BJ (cell line): ENCODE data around the gene ELOVL6. TPM values are rescaled to one million over a fixed set of nuclear protein-coding genes. Genes with fewer than 3 reads are reported as not detected.
"Not testable (repeated sequence)": the region's sequence is repeated elsewhere in the genome, so short reads cannot be mapped to it uniquely, and the experiment has no call there.

Experiments
- CTCF ChIA-PET: fragments of 350-600 bp; formaldehyde crosslinking; extraction: SDS; loops from one replicate; lab custom pipeline; 2021; ENCODE audit warnings: antibody characterized with exemption, inconsistent platforms; lab: Yijun Ruan, JAX
- POLR2A ChIA-PET: fragments of 300-600 bp; sonication (Branson Sonifier 250); formaldehyde crosslinking; extraction: SDS; loops from one replicate; lab custom pipeline; 2021; ENCODE audit warnings: antibody characterized with exemption; lab: Charles Lee
- DNase-seq: peaks from one replicate; pipeline ENCODE4 v3.0.0-alpha.2; 2011; ENCODE audit warnings: low read depth
- H3K27me3 ChIP-seq: 2 replicates; pipeline ENCODE4 v1.6.0; 2011; ENCODE audit warnings: low read length; ENCODE audit not compliant: control insufficient read depth, insufficient read depth
- H3K36me3 ChIP-seq: 2 replicates; pipeline ENCODE4 v1.5.1; 2011; ENCODE audit warnings: low read length; ENCODE audit not compliant: control insufficient read depth, insufficient read depth
- H3K4me3 ChIP-seq: 2 replicates; pipeline ENCODE4 v1.5.1; 2011; ENCODE audit warnings: low read depth, mild to moderate bottlenecking, control low read depth, low read length
- polyA plus RNA-seq: library from polyadenylated mRNA; depleted of rRNA; stranded (reverse); fragments of >200 nt; gene quantifications from 2 replicates; pipeline ENCODE4 v1.2.3, GENCODE V29; 2011
- TF ChIP-seq, protein P1 (sequence below): IDR thresholded peaks from 2 replicates; pipeline ENCODE4 v1.5.1; 2011; ENCODE audit warnings: low read depth, mild to moderate bottlenecking, control low read depth, inconsistent platforms, low read length, moderate library complexity; ENCODE audit not compliant: insufficient read depth

Gene ELOVL6
- polyA plus RNA-seq, 1 experiment: 7.6 TPM

DNA sequence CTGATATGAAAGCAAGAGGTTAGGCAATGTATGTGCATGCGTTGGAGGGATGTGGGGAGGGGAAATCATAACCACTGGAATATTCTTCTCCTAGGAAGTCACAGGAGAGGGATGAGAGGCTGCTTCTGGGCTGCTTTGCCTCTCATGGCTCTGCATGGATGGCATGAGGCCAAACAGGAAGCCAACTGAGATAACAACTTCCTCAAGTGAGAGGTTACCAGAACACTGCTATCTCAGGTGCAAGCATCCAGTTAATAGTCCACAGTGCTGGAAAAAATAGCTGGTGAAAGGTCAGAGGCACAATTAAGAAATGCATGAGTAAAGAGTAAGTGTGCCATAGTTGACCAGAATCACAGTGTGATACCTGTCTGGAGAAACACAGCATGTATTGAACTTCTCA, 113.3 kb downstream of the ELOVL6 start:
- H3K36me3 ChIP-seq: no peaks in the 10 kb centered on the region
- ChIA-PET POLR2A (no interaction called here), CTCF (no interaction called here)
- no peak for DNase-seq
- no peak overlapping the region for H3K4me3 ChIP-seq
- no peaks in the 10 kb centered on the region for H3K27me3 ChIP-seq
- TF ChIP-seq, protein P1, sequence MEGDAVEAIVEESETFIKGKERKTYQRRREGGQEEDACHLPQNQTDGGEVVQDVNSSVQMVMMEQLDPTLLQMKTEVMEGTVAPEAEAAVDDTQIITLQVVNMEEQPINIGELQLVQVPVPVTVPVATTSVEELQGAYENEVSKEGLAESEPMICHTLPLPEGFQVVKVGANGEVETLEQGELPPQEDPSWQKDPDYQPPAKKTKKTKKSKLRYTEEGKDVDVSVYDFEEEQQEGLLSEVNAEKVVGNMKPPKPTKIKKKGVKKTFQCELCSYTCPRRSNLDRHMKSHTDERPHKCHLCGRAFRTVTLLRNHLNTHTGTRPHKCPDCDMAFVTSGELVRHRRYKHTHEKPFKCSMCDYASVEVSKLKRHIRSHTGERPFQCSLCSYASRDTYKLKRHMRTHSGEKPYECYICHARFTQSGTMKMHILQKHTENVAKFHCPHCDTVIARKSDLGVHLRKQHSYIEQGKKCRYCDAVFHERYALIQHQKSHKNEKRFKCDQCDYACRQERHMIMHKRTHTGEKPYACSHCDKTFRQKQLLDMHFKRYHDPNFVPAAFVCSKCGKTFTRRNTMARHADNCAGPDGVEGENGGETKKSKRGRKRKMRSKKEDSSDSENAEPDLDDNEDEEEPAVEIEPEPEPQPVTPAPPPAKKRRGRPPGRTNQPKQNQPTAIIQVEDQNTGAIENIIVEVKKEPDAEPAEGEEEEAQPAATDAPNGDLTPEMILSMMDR: no peak

DNA sequence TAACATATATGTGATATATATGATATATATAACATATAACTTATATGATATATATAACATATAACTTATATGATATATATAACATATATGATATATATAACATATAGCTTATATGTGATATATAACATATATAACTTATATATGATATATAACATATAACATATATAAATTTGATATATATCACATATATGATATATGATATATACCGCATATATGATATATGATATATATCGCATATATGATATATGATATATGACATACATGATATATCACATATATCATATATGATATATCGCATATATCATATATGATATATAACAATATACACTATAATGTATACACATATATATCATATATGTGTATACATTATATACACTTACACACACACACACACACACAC, 114.3 kb downstream of the ELOVL6 start:
- no peak for DNase-seq
- ChIA-PET CTCF (no interaction called here), POLR2A (no interaction called here)
- H3K4me3 ChIP-seq: no peak overlapping the region
- no peaks in the 10 kb centered on the region for H3K36me3 ChIP-seq
- no peaks in the 10 kb centered on the region for H3K27me3 ChIP-seq
- TF ChIP-seq, protein P1: no peak

DNA sequence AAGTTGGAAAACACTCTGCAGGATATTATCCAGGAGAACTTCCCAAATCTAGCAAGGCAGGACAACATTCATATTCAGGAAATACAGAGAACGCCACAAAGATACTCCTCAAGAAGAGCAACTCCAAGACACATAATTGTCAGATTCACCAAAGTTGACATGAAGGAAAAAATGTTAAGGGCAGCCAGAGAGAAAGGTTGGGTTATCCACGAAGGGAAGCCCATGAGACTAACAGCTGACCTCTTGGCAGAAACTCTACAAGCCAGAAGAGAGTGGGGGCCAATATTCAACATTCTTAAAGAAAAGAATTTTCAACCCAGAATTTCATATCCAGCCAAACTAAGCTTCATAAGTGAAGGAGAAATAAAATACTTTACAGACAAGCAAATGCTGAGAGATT, 120.3 kb downstream of the ELOVL6 start:
- DNase-seq, H3K4me3 ChIP-seq, CTCF ChIA-PET, POLR2A ChIA-PET, H3K27me3 ChIP-seq, H3K36me3 ChIP-seq: not testable (repeated sequence)

DNA sequence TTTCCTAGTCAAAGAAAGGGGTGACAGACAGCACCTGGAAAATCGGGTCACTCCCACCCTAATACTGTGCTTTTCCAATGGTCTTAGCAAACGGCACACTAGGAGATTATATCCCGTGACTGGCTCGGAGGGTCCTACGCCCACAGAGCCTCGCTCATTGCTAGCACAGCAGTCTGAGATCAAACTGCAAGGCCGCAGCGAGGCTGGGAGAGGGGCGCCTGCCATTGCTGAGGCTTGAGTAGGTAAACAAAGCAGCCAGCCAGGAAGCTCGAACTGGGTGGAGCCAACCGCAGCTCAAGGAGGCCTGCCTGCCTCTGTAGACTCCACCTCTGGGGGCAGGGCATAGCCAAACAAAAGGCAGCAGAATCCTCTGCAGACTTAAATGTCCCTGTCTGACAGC, 121.6 kb downstream of the ELOVL6 start:
- H3K27me3 ChIP-seq, H3K36me3 ChIP-seq, POLR2A ChIA-PET, H3K4me3 ChIP-seq, DNase-seq, CTCF ChIA-PET: not testable (repeated sequence)

DNA sequence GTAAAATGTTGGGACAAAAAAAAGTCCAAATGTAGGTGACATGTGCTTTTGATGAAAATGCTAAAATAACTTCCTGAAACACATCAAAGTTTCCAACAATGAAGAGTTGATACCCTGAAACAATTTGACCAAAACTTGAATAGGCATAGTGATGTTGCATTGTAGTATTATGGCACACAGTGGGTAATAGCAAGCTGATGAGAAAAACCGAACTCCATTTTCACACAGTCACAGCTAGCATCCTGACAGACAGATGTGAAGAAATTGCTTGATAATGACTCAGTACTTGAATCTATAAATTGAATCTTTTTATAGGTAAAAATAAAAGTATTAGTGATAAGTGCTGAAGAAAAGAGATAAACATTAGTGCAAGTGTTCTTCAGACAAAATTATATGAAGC, 122.5 kb downstream of the ELOVL6 start:
- CTCF ChIA-PET: no interaction called here

DNA sequence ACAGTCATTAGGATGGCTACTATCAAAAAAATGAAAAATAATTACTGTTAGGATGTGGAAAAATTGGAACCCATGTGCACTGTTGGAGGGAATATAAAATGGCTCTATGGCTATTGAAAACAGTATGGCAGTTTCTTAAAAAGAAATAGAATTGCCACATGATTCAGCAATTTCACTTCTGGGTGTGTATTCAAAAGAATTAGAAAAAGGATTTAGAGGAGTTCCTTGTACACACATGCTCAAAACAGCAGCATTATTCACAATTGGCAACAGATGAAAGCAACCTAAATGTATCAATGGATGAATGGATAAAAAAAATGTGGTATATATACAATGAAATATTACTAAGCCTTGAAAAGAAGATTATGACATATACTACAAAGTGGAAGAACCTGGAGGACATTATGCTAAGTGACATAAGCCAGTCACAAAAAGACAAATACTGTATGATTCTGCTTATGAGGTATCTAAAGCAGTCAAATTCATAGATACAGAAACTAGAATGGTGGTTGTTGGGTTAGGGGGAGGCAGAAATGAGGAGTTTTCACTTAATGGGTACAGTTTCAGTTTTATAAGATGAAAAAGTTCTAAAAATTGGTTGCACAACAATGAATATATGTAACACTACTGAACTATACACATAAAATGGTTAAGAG, 123.2 kb downstream of the ELOVL6 start:
- POLR2A ChIA-PET: no interaction called here
- DNase-seq: no peak
- Histone ChIP-seq H3K4me3 (no peak overlapping the region), H3K27me3 (no peaks in the 10 kb centered on the region), H3K36me3 (no peaks in the 10 kb centered on the region)
- TF ChIP-seq, protein P1: no peak
- CTCF ChIA-PET: no interaction called here

More for the DNA sequence above, 122.5 kb downstream of the ELOVL6 start:
- DNase-seq: no peak
- TF ChIP-seq, protein P1: no peak
- Histone ChIP-seq H3K4me3 (no peak overlapping the region), H3K36me3 (no peaks in the 10 kb centered on the region), H3K27me3 (no peaks in the 10 kb centered on the region)
- POLR2A ChIA-PET: no interaction called here
